Stimulated activated naive CD8-positive, alpha-beta T cell treated with anti-CD3 and anti-CD28 coated beads, Interleukin-15, Interleukin-2, amounts not matched to agents 100 ng/mL and 50 ng/mL, for 24 hours (primary cell): ENCODE measurements around the gene ALG14.
"Not testable (repeated sequence)": the region's sequence is repeated elsewhere in the genome, so short reads cannot be mapped to it uniquely, and the experiment has no call there.

ENCODE experiments used
- H3K27ac Mint-ChIP-seq: one replicate; pipeline ENCODE4 v1.8.0; 2021; ENCODE audit warnings: mild to moderate bottlenecking, mixed read lengths
- H3K27me3 Mint-ChIP-seq: one replicate; pipeline ENCODE4 v1.8.0; 2021; ENCODE audit warnings: mixed read lengths
- H3K36me3 Mint-ChIP-seq: one replicate; pipeline ENCODE4 v1.8.0; 2021; ENCODE audit warnings: low read depth, mixed read lengths
- H3K4me1 Mint-ChIP-seq: one replicate; pipeline ENCODE4 v1.8.0; 2021; ENCODE audit warnings: low read depth, mixed read lengths
- H3K4me3 Mint-ChIP-seq: one replicate; pipeline ENCODE4 v1.8.0; 2021; ENCODE audit warnings: mild to moderate bottlenecking, mixed read lengths
- H3K9me3 Mint-ChIP-seq: one replicate; pipeline ENCODE4 v1.8.0; 2021; ENCODE audit warnings: mixed read lengths

Gene ALG14

DNA sequence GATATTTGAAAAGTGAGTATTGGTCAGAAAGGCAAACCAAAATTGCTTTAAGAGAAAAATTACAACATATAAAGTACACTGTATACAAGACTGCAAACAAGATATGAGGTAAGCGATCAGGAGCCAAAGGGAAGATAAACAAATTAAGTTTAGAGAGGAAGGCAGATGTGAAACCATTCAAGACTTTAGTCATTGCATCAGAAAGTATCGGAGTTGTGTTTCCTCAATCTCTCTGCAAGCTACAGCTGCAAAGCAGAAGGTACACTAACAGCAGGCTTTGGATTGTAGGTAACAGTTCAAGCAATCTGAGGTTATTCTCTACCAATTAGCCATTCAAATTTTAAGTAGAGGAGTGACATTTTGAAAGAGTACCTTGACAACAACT is 23.1 kb upstream of the ALG14 start:
- Mint-ChIP-seq H3K27ac (no peak overlapping the region), H3K36me3 (no peaks in the 10 kb centered on the region), H3K4me3 (no peak overlapping the region), H3K9me3 (no peaks in the 10 kb centered on the region), H3K27me3 (peaks cover 7% of the 10 kb centered on the region), H3K4me1 (no peaks in the 10 kb centered on the region)

GRCh38 chr1:95094923-95095322 is 22.2 kb upstream of the ALG14 start:
- H3K27ac Mint-ChIP-seq: no peak overlapping the region
- H3K9me3 Mint-ChIP-seq: no peaks in the 10 kb centered on the region
- no peaks in the 10 kb centered on the region for H3K4me1 Mint-ChIP-seq
- no peak overlapping the region for H3K4me3 Mint-ChIP-seq
- no peaks in the 10 kb centered on the region for H3K36me3 Mint-ChIP-seq
- H3K27me3 Mint-ChIP-seq: peaks cover 7% of the 10 kb centered on the region

GRCh38 chr1:95093296-95093695 is 20.5 kb upstream of the ALG14 start:
- Mint-ChIP-seq H3K4me3 (no peak overlapping the region), H3K27me3 (peaks cover 10% of the 10 kb centered on the region), H3K27ac (no peak overlapping the region), H3K4me1 (no peaks in the 10 kb centered on the region), H3K36me3 (no peaks in the 10 kb centered on the region), H3K9me3 (no peaks in the 10 kb centered on the region)

- H3K4me3 Mint-ChIP-seq, H3K9me3 Mint-ChIP-seq, H3K36me3 Mint-ChIP-seq, H3K27ac Mint-ChIP-seq, H3K4me1 Mint-ChIP-seq: not testable (repeated sequence)
- peaks cover 10% of the 10 kb centered on the region for H3K27me3 Mint-ChIP-seq
Measured at GRCh38 chr1:95092891-95093290, 20.1 kb upstream of the ALG14 start.

- not testable (repeated sequence) for H3K27ac Mint-ChIP-seq, H3K4me3 Mint-ChIP-seq, H3K9me3 Mint-ChIP-seq, H3K4me1 Mint-ChIP-seq, H3K27me3 Mint-ChIP-seq, H3K36me3 Mint-ChIP-seq
Measured at GRCh38 chr1:95091290-95091689, 18.5 kb upstream of the ALG14 start.

DNA sequence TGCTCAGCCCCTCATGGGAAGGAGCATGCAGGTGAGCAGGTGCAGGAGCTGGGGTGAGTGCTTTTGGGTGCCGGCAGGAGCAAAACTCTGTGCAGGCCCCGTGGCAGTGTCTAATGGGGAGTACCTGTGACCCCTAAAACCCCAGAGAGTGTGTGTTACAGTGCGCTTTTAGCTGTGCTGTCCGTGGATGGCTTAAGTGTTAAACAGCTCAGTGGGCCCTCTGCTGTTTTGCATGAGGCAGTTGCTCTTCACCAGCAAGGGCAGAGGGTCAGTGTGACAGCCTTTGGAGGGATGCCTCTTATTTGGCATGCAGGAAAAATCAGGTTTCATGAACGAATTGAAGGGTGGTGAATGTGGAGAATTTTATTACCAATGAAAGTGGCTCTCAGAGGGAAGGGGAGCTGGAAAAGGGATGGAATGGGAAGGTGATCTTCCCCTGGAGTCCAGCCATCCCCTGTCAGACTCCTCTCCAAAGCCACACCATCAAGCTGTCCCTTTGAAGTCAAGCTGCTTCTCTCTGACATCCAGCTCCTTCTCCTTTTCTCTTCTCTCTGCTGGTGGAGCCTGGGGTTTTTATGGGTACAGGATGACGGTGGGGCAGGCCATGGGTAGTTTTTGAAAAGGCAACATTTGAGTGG is 17.0 kb upstream of the ALG14 start:
- H3K36me3 Mint-ChIP-seq: no peaks in the 10 kb centered on the region
- H3K9me3 Mint-ChIP-seq: no peaks in the 10 kb centered on the region
- H3K27me3 Mint-ChIP-seq: peaks cover 15% of the 10 kb centered on the region
- no peak overlapping the region for H3K4me3 Mint-ChIP-seq
- no peaks in the 10 kb centered on the region for H3K4me1 Mint-ChIP-seq
- no peak overlapping the region for H3K27ac Mint-ChIP-seq

DNA sequence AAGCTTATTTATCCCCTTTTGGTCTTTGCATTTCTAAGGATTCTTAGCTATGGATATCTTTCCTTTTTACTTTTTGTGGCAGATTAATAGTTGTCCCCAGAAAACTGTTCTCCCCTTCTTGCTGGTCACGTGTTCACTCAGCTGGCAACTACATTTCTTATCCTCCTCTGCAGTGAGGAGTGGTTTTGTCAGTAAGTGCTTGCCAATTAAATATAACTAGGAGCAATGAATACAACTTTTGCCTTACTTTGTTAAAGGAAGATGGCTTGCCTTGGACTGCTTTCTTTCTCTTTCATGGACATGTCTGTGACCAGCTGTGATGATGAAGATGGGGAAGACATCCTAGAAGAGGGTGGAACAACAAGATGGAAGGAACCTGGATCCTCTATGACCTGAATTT is 15.6 kb upstream of the ALG14 start:
- no peaks in the 10 kb centered on the region for H3K36me3 Mint-ChIP-seq
- H3K9me3 Mint-ChIP-seq: no peaks in the 10 kb centered on the region
- H3K4me1 Mint-ChIP-seq: no peaks in the 10 kb centered on the region
- no peak overlapping the region for H3K4me3 Mint-ChIP-seq
- no peak overlapping the region for H3K27ac Mint-ChIP-seq
- peaks cover 15% of the 10 kb centered on the region for H3K27me3 Mint-ChIP-seq

GRCh38 chr1:95086949-95087533 is 14.3 kb upstream of the ALG14 start:
- peaks cover 15% of the 10 kb centered on the region for H3K27me3 Mint-ChIP-seq
- no peaks in the 10 kb centered on the region for H3K9me3 Mint-ChIP-seq
- H3K4me1 Mint-ChIP-seq: no peaks in the 10 kb centered on the region
- no peaks in the 10 kb centered on the region for H3K36me3 Mint-ChIP-seq
- H3K27ac Mint-ChIP-seq: no peak overlapping the region
- no peak overlapping the region for H3K4me3 Mint-ChIP-seq

- Mint-ChIP-seq H3K4me3 (no peak overlapping the region), H3K36me3 (no peaks in the 10 kb centered on the region)
Measured at GRCh38 chr1:95085376-95085775, 12.6 kb upstream of the ALG14 start.

DNA sequence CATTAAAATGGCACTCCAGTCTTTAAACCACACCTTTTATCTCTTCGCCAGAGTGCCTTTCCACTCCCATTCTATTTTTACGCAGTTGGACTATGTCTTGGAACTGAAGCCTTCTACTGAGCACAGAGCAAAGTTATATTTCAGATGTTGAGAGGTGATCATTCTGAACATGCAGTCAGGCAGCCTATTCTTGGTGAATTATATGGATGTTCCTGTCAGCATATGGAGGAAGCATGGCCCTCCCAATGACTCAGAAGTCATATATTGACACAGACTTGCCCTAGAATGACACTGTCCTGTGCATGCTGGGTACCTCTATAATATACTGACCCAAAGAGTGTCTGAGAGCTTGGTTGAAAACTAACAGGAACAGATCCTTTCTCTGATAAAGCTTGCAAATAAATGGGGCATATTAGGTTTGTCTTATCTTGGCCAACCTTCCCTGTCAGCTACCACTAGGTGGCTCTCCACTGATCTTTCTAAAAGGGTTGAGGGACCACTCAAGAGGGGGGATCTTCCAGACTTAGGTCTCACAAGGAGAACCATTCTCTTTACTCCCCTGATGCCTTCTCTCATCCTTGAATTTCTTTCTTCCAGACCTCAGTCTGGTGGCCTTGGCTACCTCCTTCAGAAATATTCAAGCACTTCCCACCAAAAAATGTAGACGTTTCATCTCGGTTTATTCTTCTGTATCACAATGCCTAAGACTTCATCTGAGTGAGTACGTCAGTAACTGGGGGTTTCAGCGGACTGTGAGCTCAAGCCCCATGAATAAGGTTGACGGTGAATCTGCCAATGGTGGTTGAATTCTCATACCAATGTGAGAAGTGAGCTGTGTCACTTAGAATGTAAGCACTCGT is 11.8 kb upstream of the ALG14 start:
- H3K27me3 Mint-ChIP-seq: peaks cover 15% of the 10 kb centered on the region
- H3K36me3 Mint-ChIP-seq: no peaks in the 10 kb centered on the region
- H3K27ac Mint-ChIP-seq: no peak overlapping the region
- no peak overlapping the region for H3K4me3 Mint-ChIP-seq
- H3K9me3 Mint-ChIP-seq: no peaks in the 10 kb centered on the region
- no peaks in the 10 kb centered on the region for H3K4me1 Mint-ChIP-seq

More at GRCh38 chr1:95085376-95085775, 12.6 kb upstream of the ALG14 start:
- peaks cover 15% of the 10 kb centered on the region for H3K27me3 Mint-ChIP-seq
- no peaks in the 10 kb centered on the region for H3K4me1 Mint-ChIP-seq
- no peak overlapping the region for H3K27ac Mint-ChIP-seq
- no peaks in the 10 kb centered on the region for H3K9me3 Mint-ChIP-seq

DNA sequence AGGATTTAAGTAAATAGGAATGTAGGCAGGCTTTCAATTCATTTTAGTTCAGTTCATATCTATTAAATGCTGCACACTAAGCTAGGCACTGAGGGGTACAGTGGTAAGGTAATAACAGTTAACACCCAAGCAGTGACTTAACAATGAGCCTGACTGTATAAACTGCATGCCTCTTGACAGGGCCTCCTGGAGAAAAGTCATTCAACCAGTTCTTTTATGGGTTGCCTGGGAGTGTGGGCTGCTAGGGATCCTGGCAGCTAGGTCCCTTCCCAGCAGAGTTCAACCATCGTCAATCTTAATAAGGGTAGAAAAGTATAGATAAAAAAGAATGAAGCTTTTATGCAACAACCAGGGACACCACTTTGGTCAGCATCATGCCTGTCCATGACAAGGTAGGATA is 8.1 kb upstream of the ALG14 start:
- no peaks in the 10 kb centered on the region for H3K9me3 Mint-ChIP-seq
- H3K4me1 Mint-ChIP-seq: no peaks in the 10 kb centered on the region
- no peak overlapping the region for H3K27ac Mint-ChIP-seq
- H3K36me3 Mint-ChIP-seq: no peaks in the 10 kb centered on the region
- H3K4me3 Mint-ChIP-seq: no peak overlapping the region
- peaks cover 6% of the 10 kb centered on the region for H3K27me3 Mint-ChIP-seq

DNA sequence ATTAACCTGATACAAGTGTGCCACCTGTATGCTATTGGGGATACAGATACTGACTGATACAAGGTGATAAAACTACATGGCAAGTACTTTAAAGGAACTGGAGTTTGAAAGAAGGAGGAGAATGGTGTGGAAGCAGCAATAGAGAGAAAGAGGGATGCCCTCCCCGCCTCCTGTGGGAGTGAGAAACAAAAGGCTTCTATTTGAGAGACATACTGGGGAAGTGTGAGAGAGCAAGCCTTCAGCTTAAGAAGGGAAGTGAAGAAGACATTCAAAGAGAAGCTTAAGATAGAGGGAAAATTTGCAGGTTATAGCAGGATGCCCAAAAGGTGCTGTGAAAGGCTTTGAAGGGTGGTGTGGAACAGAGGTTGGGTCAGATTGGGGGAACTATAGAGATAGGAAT is 7.7 kb upstream of the ALG14 start:
- H3K27me3 Mint-ChIP-seq: peaks cover 3% of the 10 kb centered on the region
- no peak overlapping the region for H3K4me3 Mint-ChIP-seq
- no peaks in the 10 kb centered on the region for H3K36me3 Mint-ChIP-seq
- H3K4me1 Mint-ChIP-seq: no peaks in the 10 kb centered on the region
- no peak overlapping the region for H3K27ac Mint-ChIP-seq
- H3K9me3 Mint-ChIP-seq: no peaks in the 10 kb centered on the region

GRCh38 chr1:95076034-95076433 is 3.3 kb upstream of the ALG14 start:
- Mint-ChIP-seq H3K4me3 (no peak overlapping the region), H3K27ac (no peak overlapping the region), H3K4me1 (peaks cover 23% of the 10 kb centered on the region), H3K27me3 (no peaks in the 10 kb centered on the region), H3K9me3 (no peaks in the 10 kb centered on the region), H3K36me3 (peaks cover 4% of the 10 kb centered on the region)

- H3K36me3 Mint-ChIP-seq: peaks cover 15% of the 10 kb centered on the region
- peak overlapping the region; percentile 96 for H3K4me3 Mint-ChIP-seq
- peak overlapping the region; percentile 97 for H3K27ac Mint-ChIP-seq
- H3K9me3 Mint-ChIP-seq: no peaks in the 10 kb centered on the region
- H3K4me1 Mint-ChIP-seq: peaks cover 26% of the 10 kb centered on the region
- no peaks in the 10 kb centered on the region for H3K27me3 Mint-ChIP-seq
Measured at GRCh38 chr1:95073446-95073845, 695 bp upstream of the ALG14 start.

DNA sequence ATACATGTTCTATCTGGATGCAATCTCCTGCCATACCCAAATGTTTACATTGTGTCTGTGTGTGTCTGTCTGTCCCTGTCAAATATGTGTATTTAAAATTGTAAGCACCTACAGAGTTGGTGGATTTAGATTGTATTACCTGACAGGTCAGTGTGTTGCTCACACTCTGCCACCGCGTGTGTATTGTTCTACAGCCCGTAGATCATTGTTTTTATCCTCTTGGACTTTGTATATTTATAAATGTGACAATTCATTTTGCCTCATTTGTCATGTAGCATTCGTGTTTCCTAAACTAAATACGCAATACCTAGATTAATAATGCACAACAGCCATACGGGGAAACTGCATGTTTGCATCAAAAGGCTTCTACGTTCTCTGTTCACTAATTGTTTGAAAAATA is 634 bp downstream of the ALG14 start:
- Mint-ChIP-seq H3K4me3 (peak overlapping the region; percentile 96), H3K9me3 (no peaks in the 10 kb centered on the region), H3K4me1 (peaks cover 26% of the 10 kb centered on the region), H3K27ac (peak overlapping the region; percentile 97), H3K27me3 (no peaks in the 10 kb centered on the region), H3K36me3 (peaks cover 15% of the 10 kb centered on the region)
